ENCODE measurements around the gene MAFB. TPM values are rescaled to one million over a fixed set of nuclear protein-coding genes. Genes with fewer than 3 reads are reported as not detected.

MAFB gene
- total RNA-seq, 2 experiments from 2014 or later, result not detected

DNA sequence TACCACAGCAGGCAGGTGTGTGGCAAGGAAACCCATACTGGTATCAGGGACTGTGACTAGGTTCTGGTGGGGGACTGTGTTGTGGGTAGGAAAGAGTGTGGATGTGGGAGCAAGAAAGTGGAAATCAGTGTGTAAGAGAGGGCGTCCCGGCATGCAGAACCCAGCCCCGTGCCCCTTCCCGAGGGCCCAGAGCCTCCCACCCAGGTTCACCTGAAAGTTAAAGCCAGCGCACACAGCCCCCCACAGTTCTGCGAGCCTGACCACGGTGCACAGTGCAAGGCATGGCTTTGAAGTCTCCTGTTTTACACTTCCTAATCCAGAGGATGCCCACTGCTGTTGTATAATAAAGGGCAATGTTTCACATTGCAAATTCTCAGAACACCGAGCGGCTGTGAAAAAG lies 22.7 kb downstream of the MAFB start:
- ChIA-PET POLR2A (no interaction called here), CTCF (no interaction called here)
- ATAC-seq (no peak), DNase-seq (no peak)
- Mint-ChIP-seq H3K4me1 (no peaks in the 10 kb centered on the region), H3K27me3 (no peaks in the 10 kb centered on the region), H3K36me3 (ENCODE audit: low read depth) (no peaks in the 10 kb centered on the region), H3K27ac (no peak overlapping the region), H3K4me3 (no peak overlapping the region), H3K9me3 (ENCODE audit: low read depth) (no peaks in the 10 kb centered on the region)
- intact Hi-C loops (cut with DNase I, micrococcal nuclease), result no loop called here

GRCh38 chr20:40664891-40665290 lies 24.1 kb downstream of the MAFB start:
- ATAC-seq (no peak), DNase-seq (no peak)
- Mint-ChIP-seq H3K36me3 (ENCODE audit: low read depth) (no peaks in the 10 kb centered on the region), H3K9me3 (ENCODE audit: low read depth) (no peaks in the 10 kb centered on the region), H3K27ac (no peak overlapping the region), H3K4me1 (no peaks in the 10 kb centered on the region), H3K4me3 (no peak overlapping the region), H3K27me3 (peaks cover under 1% of the 10 kb centered on the region)
- intact Hi-C loops (cut with DNase I, micrococcal nuclease), result no loop called here
- ChIA-PET POLR2A (no interaction called here), CTCF (interaction anchor here (1.0 kb wide), 1 partner anchor 11 kb away, joined by 3 read pairs; no protein-coding TSS in a partner anchor)

DNA sequence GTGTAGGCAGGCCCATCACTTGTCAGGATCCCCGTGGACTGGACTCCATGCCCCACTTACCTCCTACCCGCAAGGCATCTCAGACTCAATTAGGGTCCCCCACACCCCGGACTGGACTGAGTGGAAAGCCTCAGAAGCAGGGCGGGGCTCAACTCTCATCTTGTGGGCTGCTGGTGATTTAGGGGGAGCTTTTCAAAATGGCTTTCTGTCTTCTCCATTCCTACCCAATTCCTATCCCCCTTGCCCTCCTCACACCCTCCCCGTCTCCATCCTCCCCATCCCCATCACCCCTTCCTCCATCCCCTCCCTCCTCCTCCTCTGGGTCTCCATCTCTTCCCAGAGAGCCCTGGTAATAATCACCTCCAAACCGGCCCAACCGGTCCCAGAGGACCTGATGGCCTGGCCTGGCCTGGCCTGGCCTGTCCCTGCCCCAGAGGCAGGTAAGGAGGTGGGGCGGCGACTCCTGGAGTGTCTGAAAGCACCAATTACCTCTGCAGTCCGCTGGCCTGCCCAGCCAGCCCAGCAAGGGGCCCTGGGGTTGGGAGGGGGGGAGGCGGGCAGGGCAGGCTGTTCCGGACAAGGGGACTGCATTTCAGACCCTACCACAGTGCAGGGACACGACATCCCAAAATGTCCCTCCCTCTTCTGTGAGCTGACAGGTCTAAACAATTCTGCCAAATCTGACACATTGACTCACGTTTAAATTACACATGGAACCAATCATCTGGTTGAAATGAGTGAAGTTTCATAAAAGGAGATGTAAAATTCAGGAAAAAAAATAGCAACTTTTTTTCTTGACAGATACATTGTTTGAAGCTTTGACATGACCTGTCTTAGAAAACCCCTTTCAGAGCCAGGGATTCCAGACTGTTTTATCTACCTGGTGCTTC lies 24.8 kb downstream of the MAFB start:
- no peaks in the 10 kb centered on the region for H3K9me3 Mint-ChIP-seq (ENCODE audit: low read depth)
- ATAC-seq (no peak), DNase-seq (no peak)
- H3K4me1 Mint-ChIP-seq, result no peaks in the 10 kb centered on the region
- no peak overlapping the region for H3K4me3 Mint-ChIP-seq
- intact Hi-C loops (cut with DNase I, micrococcal nuclease), result no loop called here
- POLR2A ChIA-PET, result no interaction called here
- peaks cover 3% of the 10 kb centered on the region for H3K27me3 Mint-ChIP-seq
- no peaks in the 10 kb centered on the region for H3K36me3 Mint-ChIP-seq (ENCODE audit: low read depth)
- no peak overlapping the region for H3K27ac Mint-ChIP-seq
- CTCF ChIA-PET, result no interaction called here

DNA sequence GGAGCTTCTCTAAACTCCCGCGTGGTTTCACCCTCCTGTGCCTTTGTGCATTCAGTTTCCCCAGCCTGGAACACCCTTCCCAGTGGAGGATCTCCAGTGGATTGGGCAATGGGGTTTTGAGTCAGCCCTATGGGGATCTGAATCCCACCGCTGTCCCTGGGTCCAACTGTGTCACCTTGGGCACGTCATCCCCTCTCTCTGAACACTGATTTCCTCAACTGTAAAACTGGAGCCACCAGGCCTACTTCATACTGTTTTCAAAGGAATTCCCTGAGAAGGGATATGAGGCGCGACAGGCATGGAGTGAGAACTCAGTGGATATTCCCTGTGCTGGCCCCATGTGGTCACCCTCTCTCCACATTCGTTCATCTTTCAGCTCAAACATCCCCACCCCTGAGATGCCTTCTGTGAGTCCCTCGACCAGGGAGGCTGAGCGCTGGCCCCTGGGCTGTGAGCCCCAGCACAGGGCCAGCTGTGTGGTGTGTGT lies 25.7 kb downstream of the MAFB start:
- Mint-ChIP-seq H3K4me1 (no peaks in the 10 kb centered on the region), H3K27me3 (peaks cover 3% of the 10 kb centered on the region), H3K4me3 (no peak overlapping the region), H3K36me3 (ENCODE audit: low read depth) (no peaks in the 10 kb centered on the region), H3K27ac (no peak overlapping the region), H3K9me3 (ENCODE audit: low read depth) (no peaks in the 10 kb centered on the region)
- ChIA-PET CTCF (no interaction called here), POLR2A (no interaction called here)
- no peak for ATAC-seq
- intact Hi-C loops (cut with DNase I, micrococcal nuclease), result no loop called here
- DNase-seq, result no peak

- intact Hi-C loops (cut with DNase I, micrococcal nuclease), result no loop called here
- ChIA-PET POLR2A (no interaction called here), CTCF (no interaction called here)
- no peaks in the 10 kb centered on the region for H3K4me1 Mint-ChIP-seq
- DNase-seq, result no peak
- H3K9me3 Mint-ChIP-seq (ENCODE audit: low read depth), result no peaks in the 10 kb centered on the region
- H3K4me3 Mint-ChIP-seq, result no peak overlapping the region
- H3K27ac Mint-ChIP-seq, result no peak overlapping the region
- H3K36me3 Mint-ChIP-seq (ENCODE audit: low read depth), result no peaks in the 10 kb centered on the region
- no peak for ATAC-seq
- peaks cover 3% of the 10 kb centered on the region for H3K27me3 Mint-ChIP-seq
Measured at GRCh38 chr20:40659567-40659966, 29.5 kb downstream of the MAFB start.

- CTCF ChIA-PET, result interaction anchor here (1.2 kb wide), 1 partner anchor 10 kb away, joined by 3 read pairs; no protein-coding TSS in a partner anchor
- H3K27ac Mint-ChIP-seq, result no peak overlapping the region
- intact Hi-C loops (cut with DNase I, micrococcal nuclease), result no loop called here
- peaks cover 5% of the 10 kb centered on the region for H3K27me3 Mint-ChIP-seq
- POLR2A ChIA-PET, result no interaction called here
- H3K4me1 Mint-ChIP-seq, result no peaks in the 10 kb centered on the region
- H3K36me3 Mint-ChIP-seq (ENCODE audit: low read depth), result no peaks in the 10 kb centered on the region
- H3K4me3 Mint-ChIP-seq, result no peak overlapping the region
- ATAC-seq, result no peak
- no peak for DNase-seq
- H3K9me3 Mint-ChIP-seq (ENCODE audit: low read depth), result no peaks in the 10 kb centered on the region
Measured at GRCh38 chr20:40658509-40658908, 30.5 kb downstream of the MAFB start.

- Mint-ChIP-seq H3K4me3 (no peak overlapping the region), H3K27me3 (peaks cover 7% of the 10 kb centered on the region), H3K36me3 (ENCODE audit: low read depth) (no peaks in the 10 kb centered on the region), H3K4me1 (no peaks in the 10 kb centered on the region), H3K27ac (no peak overlapping the region), H3K9me3 (ENCODE audit: low read depth) (no peaks in the 10 kb centered on the region)
- intact Hi-C loops (cut with DNase I, micrococcal nuclease), result no loop called here
- ATAC-seq (no peak), DNase-seq (no peak)
- POLR2A ChIA-PET, result no interaction called here
- CTCF ChIA-PET, result no interaction called here
Measured at GRCh38 chr20:40657526-40657925, 31.5 kb downstream of the MAFB start.

DNA sequence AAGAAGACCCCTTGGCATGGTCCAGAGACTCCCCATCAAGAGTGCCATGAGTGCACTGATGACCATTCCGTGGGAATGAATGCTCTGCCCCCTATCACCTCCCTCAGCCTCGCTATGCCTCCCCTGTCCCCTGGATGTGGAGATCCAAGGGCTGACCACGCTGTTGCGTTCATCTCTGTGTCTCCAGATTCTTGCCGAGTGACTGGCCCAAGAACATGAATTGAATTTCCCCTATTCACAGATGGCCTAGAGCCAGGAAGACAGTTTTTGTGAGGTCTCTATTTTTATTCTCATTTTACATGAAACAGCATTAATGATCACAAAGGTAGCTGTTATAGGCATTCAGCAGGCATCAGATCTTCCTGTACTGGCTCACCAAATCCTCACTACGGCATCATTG lies 33.6 kb downstream of the MAFB start:
- DNase-seq, result no peak
- Mint-ChIP-seq H3K4me1 (no peaks in the 10 kb centered on the region), H3K36me3 (ENCODE audit: low read depth) (no peaks in the 10 kb centered on the region), H3K27ac (no peak overlapping the region), H3K9me3 (ENCODE audit: low read depth) (no peaks in the 10 kb centered on the region), H3K27me3 (peaks cover 7% of the 10 kb centered on the region), H3K4me3 (no peak overlapping the region)
- intact Hi-C loops (cut with DNase I, micrococcal nuclease), result no loop called here
- POLR2A ChIA-PET, result no interaction called here
- CTCF ChIA-PET, result no interaction called here
- no peak for ATAC-seq

GRCh38 chr20:40654876-40655275 lies 34.2 kb downstream of the MAFB start:
- Mint-ChIP-seq H3K4me3 (no peak overlapping the region), H3K36me3 (ENCODE audit: low read depth) (no peaks in the 10 kb centered on the region), H3K9me3 (ENCODE audit: low read depth) (no peaks in the 10 kb centered on the region), H3K4me1 (no peaks in the 10 kb centered on the region), H3K27me3 (peaks cover 7% of the 10 kb centered on the region), H3K27ac (no peak overlapping the region)
- ChIA-PET CTCF (no interaction called here), POLR2A (no interaction called here)
- intact Hi-C loops (cut with DNase I, micrococcal nuclease), result no loop called here
- no peak for DNase-seq
- no peak for ATAC-seq

DNA sequence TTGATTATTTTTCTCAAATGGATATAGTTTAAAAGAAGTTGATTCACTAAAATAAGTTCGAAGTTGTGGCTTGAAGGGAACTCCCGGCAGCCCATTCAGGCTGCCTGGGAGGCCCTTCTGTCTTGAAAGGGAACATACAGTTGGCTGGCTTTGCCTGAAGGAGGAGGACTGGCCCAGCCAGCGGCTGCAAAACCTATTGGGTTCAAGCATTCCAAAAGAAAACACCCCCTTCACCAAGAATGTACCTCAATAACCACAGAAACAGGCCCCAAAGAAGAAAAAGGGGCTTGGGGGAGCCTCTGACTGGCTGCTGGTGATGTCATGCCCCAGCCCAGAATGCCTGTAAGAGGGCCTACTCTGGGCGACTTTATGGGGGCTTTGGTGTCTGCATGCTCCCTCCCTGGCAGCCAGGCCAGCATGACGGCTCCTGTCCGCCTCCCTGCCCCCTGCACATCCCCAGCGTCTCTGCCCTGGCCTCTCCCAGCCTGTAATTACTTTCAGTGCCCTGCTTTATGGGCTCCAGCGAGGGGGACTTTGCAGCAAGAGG lies 36.5 kb downstream of the MAFB start:
- intact Hi-C loops (cut with DNase I, micrococcal nuclease), result no loop called here
- Mint-ChIP-seq H3K36me3 (ENCODE audit: low read depth) (no peaks in the 10 kb centered on the region), H3K4me1 (no peaks in the 10 kb centered on the region), H3K27ac (no peak overlapping the region), H3K4me3 (no peak overlapping the region), H3K9me3 (ENCODE audit: low read depth) (no peaks in the 10 kb centered on the region), H3K27me3 (peaks cover 8% of the 10 kb centered on the region)
- DNase-seq, result no peak
- POLR2A ChIA-PET, result no interaction called here
- ATAC-seq, result no peak
- CTCF ChIA-PET, result no interaction called here

DNA sequence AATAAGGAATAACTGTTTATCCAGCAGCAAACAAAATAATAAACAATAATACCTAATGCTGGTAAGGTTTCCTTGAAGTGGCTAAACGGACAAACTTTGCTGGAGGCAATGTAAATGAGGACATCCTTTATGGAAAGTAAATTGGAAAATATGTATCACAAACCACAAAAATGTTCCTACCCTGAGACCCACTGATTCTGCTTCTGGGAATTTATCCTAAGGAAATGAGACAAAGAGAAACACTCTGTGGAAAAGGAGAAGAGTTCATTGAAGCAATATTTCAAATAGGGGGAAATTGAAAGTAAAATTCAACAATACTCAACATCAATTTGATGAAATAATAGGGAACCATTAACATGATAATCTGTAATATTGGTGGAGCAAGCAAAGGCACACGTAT lies 37.9 kb downstream of the MAFB start:
- H3K9me3 Mint-ChIP-seq (ENCODE audit: low read depth), result no peaks in the 10 kb centered on the region
- ChIA-PET CTCF (no interaction called here), POLR2A (no interaction called here)
- H3K27me3 Mint-ChIP-seq, result peaks cover 11% of the 10 kb centered on the region
- H3K4me1 Mint-ChIP-seq, result no peaks in the 10 kb centered on the region
- H3K36me3 Mint-ChIP-seq (ENCODE audit: low read depth), result no peaks in the 10 kb centered on the region
- no peak for DNase-seq
- H3K27ac Mint-ChIP-seq, result no peak overlapping the region
- intact Hi-C loops (cut with DNase I, micrococcal nuclease), result no loop called here
- no peak for ATAC-seq
- no peak overlapping the region for H3K4me3 Mint-ChIP-seq

- ChIA-PET POLR2A (no interaction called here), CTCF (no interaction called here)
- H3K9me3 Mint-ChIP-seq (ENCODE audit: low read depth), result no peaks in the 10 kb centered on the region
- intact Hi-C loops (cut with DNase I, micrococcal nuclease), result no loop called here
- H3K36me3 Mint-ChIP-seq (ENCODE audit: low read depth), result no peaks in the 10 kb centered on the region
- no peak for ATAC-seq
- no peak overlapping the region for H3K27ac Mint-ChIP-seq
- H3K4me1 Mint-ChIP-seq, result no peaks in the 10 kb centered on the region
- peaks cover 13% of the 10 kb centered on the region for H3K27me3 Mint-ChIP-seq
- DNase-seq, result no peak
- no peak overlapping the region for H3K4me3 Mint-ChIP-seq
Measured at GRCh38 chr20:40650707-40651106, 38.3 kb downstream of the MAFB start.
